ENCODE results near the gene WDR38.

- TF ChIP-seq MAFK (conservative IDR thresholded peaks at IDR 0.05 in 1 of 2, IDR thresholded peaks at IDR 0.05 in 1 of 2; ENCODE audit: low read length in 2 of 2) = no peak
- no peak for TF ChIP-seq RFX5 (IDR thresholded peaks at IDR 0.05; ENCODE audit: low read depth, low read length)
- TF ChIP-seq, protein P1, sequence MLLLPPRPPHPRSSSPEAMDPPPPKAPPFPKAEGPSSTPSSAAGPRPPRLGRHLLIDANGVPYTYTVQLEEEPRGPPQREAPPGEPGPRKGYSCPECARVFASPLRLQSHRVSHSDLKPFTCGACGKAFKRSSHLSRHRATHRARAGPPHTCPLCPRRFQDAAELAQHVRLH (CRISPR knock-in tag; IDR thresholded peaks at IDR 0.05; ENCODE audit: borderline replicate concordance, low read depth) = no peak
- TF ChIP-seq FOSL2 (CRISPR knock-in tag; IDR thresholded peaks at IDR 0.05) = no peak
- TF ChIP-seq NCOR1 (IDR thresholded peaks at IDR 0.05; ENCODE audit: borderline replicate concordance, low read length) = no peak
- TF ChIP-seq JUNB (CRISPR knock-in tag; IDR thresholded peaks at IDR 0.05; ENCODE audit: borderline replicate concordance) = no peak
- TF ChIP-seq ELF4 (CRISPR knock-in tag; IDR thresholded peaks at IDR 0.05; ENCODE audit: borderline replicate concordance) = no peak
- TF ChIP-seq GPN1 (CRISPR knock-in tag; IDR thresholded peaks at IDR 0.05; ENCODE audit: borderline replicate concordance) = no peak
- no peak for TF ChIP-seq IRF1 (CRISPR knock-in tag; IDR thresholded peaks at IDR 0.05; ENCODE audit: low read depth)
- TF ChIP-seq FUBP1 (CRISPR knock-in tag; IDR thresholded peaks at IDR 0.05; ENCODE audit: borderline replicate concordance) = no peak
- TF ChIP-seq KDM4B (CRISPR knock-in tag; IDR thresholded peaks at IDR 0.05) = no peak
- TF ChIP-seq, protein P2, sequence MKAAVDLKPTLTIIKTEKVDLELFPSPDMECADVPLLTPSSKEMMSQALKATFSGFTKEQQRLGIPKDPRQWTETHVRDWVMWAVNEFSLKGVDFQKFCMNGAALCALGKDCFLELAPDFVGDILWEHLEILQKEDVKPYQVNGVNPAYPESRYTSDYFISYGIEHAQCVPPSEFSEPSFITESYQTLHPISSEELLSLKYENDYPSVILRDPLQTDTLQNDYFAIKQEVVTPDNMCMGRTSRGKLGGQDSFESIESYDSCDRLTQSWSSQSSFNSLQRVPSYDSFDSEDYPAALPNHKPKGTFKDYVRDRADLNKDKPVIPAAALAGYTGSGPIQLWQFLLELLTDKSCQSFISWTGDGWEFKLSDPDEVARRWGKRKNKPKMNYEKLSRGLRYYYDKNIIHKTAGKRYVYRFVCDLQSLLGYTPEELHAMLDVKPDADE (CRISPR knock-in tag; IDR thresholded peaks at IDR 0.05) = no peak
These were observed 25.3 kb downstream of the WDR38 start for GRCh38 chr9:124878518-124878917.
